ENCODE measurements around the gene HMG20B. TPM values are rescaled to one million over a fixed set of nuclear protein-coding genes. Genes with fewer than 3 reads are reported as not detected.

Gene HMG20B
- total RNA-seq, 1 donor from 2014 or later, result 51.4 TPM

- H3K79me2 ChIP-seq (ENCODE audit: low read depth), result no peaks in the 10 kb centered on the region
- no peak overlapping the region for H2AFZ ChIP-seq (replicated peaks)
- no peak overlapping the region for H3K4me2 ChIP-seq
- no peak overlapping the region for H3K27ac ChIP-seq
- no peaks in the 10 kb centered on the region for H3K9me3 ChIP-seq (ENCODE audit: low read depth)
- peaks cover 13% of the 10 kb centered on the region for H3K4me1 Mint-ChIP-seq
- TF ChIP-seq EZH2phosphoT487 (IDR thresholded peaks at IDR 0.05) (no peak), EZH2 (IDR thresholded peaks at IDR 0.05) (no peak)
- TF ChIP-seq, protein P1, sequence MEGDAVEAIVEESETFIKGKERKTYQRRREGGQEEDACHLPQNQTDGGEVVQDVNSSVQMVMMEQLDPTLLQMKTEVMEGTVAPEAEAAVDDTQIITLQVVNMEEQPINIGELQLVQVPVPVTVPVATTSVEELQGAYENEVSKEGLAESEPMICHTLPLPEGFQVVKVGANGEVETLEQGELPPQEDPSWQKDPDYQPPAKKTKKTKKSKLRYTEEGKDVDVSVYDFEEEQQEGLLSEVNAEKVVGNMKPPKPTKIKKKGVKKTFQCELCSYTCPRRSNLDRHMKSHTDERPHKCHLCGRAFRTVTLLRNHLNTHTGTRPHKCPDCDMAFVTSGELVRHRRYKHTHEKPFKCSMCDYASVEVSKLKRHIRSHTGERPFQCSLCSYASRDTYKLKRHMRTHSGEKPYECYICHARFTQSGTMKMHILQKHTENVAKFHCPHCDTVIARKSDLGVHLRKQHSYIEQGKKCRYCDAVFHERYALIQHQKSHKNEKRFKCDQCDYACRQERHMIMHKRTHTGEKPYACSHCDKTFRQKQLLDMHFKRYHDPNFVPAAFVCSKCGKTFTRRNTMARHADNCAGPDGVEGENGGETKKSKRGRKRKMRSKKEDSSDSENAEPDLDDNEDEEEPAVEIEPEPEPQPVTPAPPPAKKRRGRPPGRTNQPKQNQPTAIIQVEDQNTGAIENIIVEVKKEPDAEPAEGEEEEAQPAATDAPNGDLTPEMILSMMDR (IDR thresholded peaks at IDR 0.05), result no peak
- no peak for DNase-seq (ENCODE audit: low spot score)
- no peaks in the 10 kb centered on the region for H3K27me3 ChIP-seq
- H3K9ac ChIP-seq, result no peak overlapping the region
- peaks cover 31% of the 10 kb centered on the region for H4K20me1 ChIP-seq (ENCODE audit: low read depth)
- H3K27ac Mint-ChIP-seq, result no peak overlapping the region
- no peaks in the 10 kb centered on the region for H3K9me3 Mint-ChIP-seq
- no peaks in the 10 kb centered on the region for H3K4me1 ChIP-seq
- peaks cover 10% of the 10 kb centered on the region for H3K27me3 Mint-ChIP-seq (ENCODE audit: insufficient read depth, low read depth)
- no peak overlapping the region for H3K4me3 Mint-ChIP-seq
- peaks cover 6% of the 10 kb centered on the region for H3F3A ChIP-seq (ENCODE audit: low read depth)
- no peaks in the 10 kb centered on the region for H3K36me3 ChIP-seq
- H3K4me3 ChIP-seq, result no peak overlapping the region
- peaks cover 18% of the 10 kb centered on the region for H3K36me3 Mint-ChIP-seq
These were observed 37.2 kb upstream of the HMG20B start for GRCh38 chr19:3535563-3535965.

GRCh38 chr19:3535981-3536380 is 36.8 kb upstream of the HMG20B start:
- no peak overlapping the region for H3K27ac Mint-ChIP-seq
- peak overlapping the region; percentile 65 for H3K4me3 Mint-ChIP-seq
- no peaks in the 10 kb centered on the region for H3K36me3 ChIP-seq
- no peak overlapping the region for H3K27ac ChIP-seq
- H3K27me3 Mint-ChIP-seq (ENCODE audit: insufficient read depth, low read depth), result peaks cover 10% of the 10 kb centered on the region
- no peak overlapping the region for H2AFZ ChIP-seq (replicated peaks)
- H3K36me3 Mint-ChIP-seq, result peaks cover 18% of the 10 kb centered on the region
- no peak overlapping the region for H3K4me2 ChIP-seq
- no peaks in the 10 kb centered on the region for H3K79me2 ChIP-seq (ENCODE audit: low read depth)
- peaks cover 6% of the 10 kb centered on the region for H3F3A ChIP-seq (ENCODE audit: low read depth)
- peaks cover 13% of the 10 kb centered on the region for H3K4me1 Mint-ChIP-seq
- H3K27me3 ChIP-seq, result no peaks in the 10 kb centered on the region
- H3K4me1 ChIP-seq, result no peaks in the 10 kb centered on the region
- H3K9me3 ChIP-seq (ENCODE audit: low read depth), result no peaks in the 10 kb centered on the region
- peaks cover 31% of the 10 kb centered on the region for H4K20me1 ChIP-seq (ENCODE audit: low read depth)
- no peak overlapping the region for H3K4me3 ChIP-seq
- no peak for DNase-seq (ENCODE audit: low spot score)
- H3K9ac ChIP-seq, result no peak overlapping the region
- no peaks in the 10 kb centered on the region for H3K9me3 Mint-ChIP-seq
- TF ChIP-seq EZH2 (IDR thresholded peaks at IDR 0.05) (no peak), EZH2phosphoT487 (IDR thresholded peaks at IDR 0.05) (no peak)
- TF ChIP-seq, protein P1 (IDR thresholded peaks at IDR 0.05), result no peak

GRCh38 chr19:3536429-3537100 is 36.2 kb upstream of the HMG20B start:
- no peak overlapping the region for H3K9ac ChIP-seq
- no peak overlapping the region for H3K4me3 ChIP-seq
- TF ChIP-seq EZH2 (IDR thresholded peaks at IDR 0.05), result no peak
- no peak for TF ChIP-seq EZH2phosphoT487 (IDR thresholded peaks at IDR 0.05)
- TF ChIP-seq, protein P1 (IDR thresholded peaks at IDR 0.05), result no peak
- peaks cover 31% of the 10 kb centered on the region for H4K20me1 ChIP-seq (ENCODE audit: low read depth)
- Mint-ChIP-seq H3K4me3 (no peak overlapping the region), H3K36me3 (peaks cover 14% of the 10 kb centered on the region), H3K9me3 (no peaks in the 10 kb centered on the region), H3K27me3 (ENCODE audit: insufficient read depth, low read depth) (peaks cover 10% of the 10 kb centered on the region), H3K4me1 (peaks cover 13% of the 10 kb centered on the region), H3K27ac (no peak overlapping the region)
- peaks cover 6% of the 10 kb centered on the region for H3F3A ChIP-seq (ENCODE audit: low read depth)
- no peaks in the 10 kb centered on the region for H3K79me2 ChIP-seq (ENCODE audit: low read depth)
- H3K4me1 ChIP-seq, result no peaks in the 10 kb centered on the region
- DNase-seq (ENCODE audit: low spot score), result no peak
- H2AFZ ChIP-seq (replicated peaks), result no peak overlapping the region
- H3K9me3 ChIP-seq (ENCODE audit: low read depth), result no peaks in the 10 kb centered on the region
- no peaks in the 10 kb centered on the region for H3K27me3 ChIP-seq
- no peak overlapping the region for H3K27ac ChIP-seq
- H3K36me3 ChIP-seq, result no peaks in the 10 kb centered on the region
- H3K4me2 ChIP-seq, result no peak overlapping the region
